Measurements from ENCODE around the gene IZUMO1R.

DNA sequence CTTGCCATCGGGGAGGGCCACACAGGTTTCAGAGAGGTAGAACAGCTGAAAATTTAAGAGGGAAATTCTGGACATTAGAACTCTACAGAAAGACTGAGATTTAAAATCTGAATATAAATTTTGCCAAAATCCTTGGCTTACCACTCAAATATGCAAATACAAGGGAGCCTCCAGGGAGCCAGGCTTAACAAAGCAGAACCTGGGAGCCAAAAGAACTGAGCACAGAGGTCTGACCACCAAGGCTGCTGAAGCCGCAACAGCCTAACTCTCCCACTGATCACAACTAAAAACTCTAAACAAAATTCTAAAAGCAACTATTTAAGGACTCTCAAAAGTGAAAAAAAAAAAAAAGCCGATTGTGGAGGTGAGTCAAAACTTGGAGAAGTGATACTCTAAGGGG lies 34.3 kb downstream of the IZUMO1R start:
- no peak for TF ChIP-seq CTCF (conservative IDR thresholded peaks at IDR 0.05; ENCODE audit: low read depth, low read length)
- no peak for TF ChIP-seq EZH2 (IDR thresholded peaks at IDR 0.05; ENCODE audit: low read length, unreplicated experiment)
